Spinal cord (tissue), 10 donors: ENCODE data around the gene ORAI1. TPM values are rescaled to one million over a fixed set of nuclear protein-coding genes. Genes with fewer than 3 reads are reported as not detected.

Source experiments
- DNase-seq, 6 donors: peaks; one replicate each; pipeline versions ENCODE4 v3.0.0 to v3.0.0-alpha.2; 2013 to 2015; ENCODE audit warnings: low spot score in 6 of 6, low read depth in 4 of 6
- H3K27ac ChIP-seq: one replicate; pipeline ENCODE4 v1.5.1; 2013; ENCODE audit warnings: low read depth, low read length, control low read depth
- H3K27me3 ChIP-seq: one replicate; pipeline ENCODE4 v1.6.1; 2013; ENCODE audit warnings: low read length; ENCODE audit not compliant: control insufficient read depth, insufficient read depth
- H3K36me3 ChIP-seq: one replicate; pipeline ENCODE4 v1.6.1; 2013; ENCODE audit warnings: low read length; ENCODE audit not compliant: control insufficient read depth, insufficient read depth
- H3K4me1 ChIP-seq: one replicate; pipeline ENCODE4 v1.6.1; 2013; ENCODE audit warnings: low read length; ENCODE audit not compliant: control insufficient read depth, insufficient read depth
- H3K4me3 ChIP-seq: one replicate; pipeline ENCODE4 v1.5.1; 2013; ENCODE audit warnings: low read depth, low read length, control low read depth
- H3K9me3 ChIP-seq: one replicate; pipeline ENCODE4 v1.6.1; 2013; ENCODE audit warnings: low read length; ENCODE audit not compliant: control insufficient read depth, insufficient read depth
- WGBS: methylation state at CpG from one replicate; pipeline ENCODE4 v1.1.5; 2013; ENCODE audit warnings: missing lambda C conversion rate; ENCODE audit not compliant: insufficient coverage; 5-methylcytosine and 5-hydroxymethylcytosine counted together
- polyA plus RNA-seq, 2 donors: library from polyadenylated mRNA; unstranded; fragments of 120-200 nt; gene quantifications; one replicate each; pipeline ENCODE4 v1.2.1, GENCODE V29; 2013; ENCODE audit not compliant: insufficient read length in 2 of 2
- total RNA-seq, 2 donors: library from RNA; depleted of rRNA in 1 of 2; stranded (reverse); fragments of 120-200 nt in 1 of 2; fragments of >200 nt in 1 of 2; gene quantifications; one replicate each; pipeline versions ENCODE4 v1.2.3 to v1.2.4, GENCODE V29; 2013 to 2014
- donor health status: healthy.

Gene ORAI1
- total and polyA plus RNA-seq, 4 donors: 3.0 to 14.3 (median 10.5) TPM

DNA sequence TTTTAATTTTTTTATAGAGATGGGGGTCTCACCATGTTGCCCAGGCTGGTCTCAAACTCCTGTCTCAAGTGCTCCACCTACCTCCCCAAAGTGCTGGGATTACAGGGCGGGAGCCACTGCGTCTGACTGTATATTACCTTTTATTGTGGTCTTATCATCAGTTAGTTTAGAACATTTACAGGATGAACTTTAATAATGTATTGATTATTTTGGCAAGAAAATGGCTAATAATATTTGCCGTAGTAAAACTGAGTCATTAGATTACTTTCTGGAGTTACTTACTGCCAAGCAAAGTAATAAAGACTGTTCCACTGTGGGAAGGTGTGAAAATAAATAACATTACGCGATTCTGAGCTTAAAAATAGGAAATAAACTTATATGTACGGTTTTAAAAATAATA is 23.6 kb upstream of the ORAI1 start:
- no peaks in the 10 kb centered on the region for H3K9me3 ChIP-seq
- WGBS: 100% methylated on average over 3 of the region's 6 CpGs

GRCh38 chr12:121603581-121603980 is 22.7 kb upstream of the ORAI1 start:
- no peak overlapping the region for H3K4me3 ChIP-seq
- H3K4me1 ChIP-seq: no peaks in the 10 kb centered on the region
- H3K9me3 ChIP-seq: no peaks in the 10 kb centered on the region
- no peaks in the 10 kb centered on the region for H3K27me3 ChIP-seq
- H3K27ac ChIP-seq: no peak overlapping the region
- H3K36me3 ChIP-seq: no peaks in the 10 kb centered on the region
- 97% methylated on average over 6 of the region's 6 CpGs for WGBS
- DNase-seq: no peak

More for the DNA sequence above, 23.6 kb upstream of the ORAI1 start:
- H3K36me3 ChIP-seq: no peaks in the 10 kb centered on the region
- no peaks in the 10 kb centered on the region for H3K4me1 ChIP-seq
- DNase-seq: no peak
- no peak overlapping the region for H3K27ac ChIP-seq
- H3K27me3 ChIP-seq: no peaks in the 10 kb centered on the region
- H3K4me3 ChIP-seq: no peak overlapping the region

DNA sequence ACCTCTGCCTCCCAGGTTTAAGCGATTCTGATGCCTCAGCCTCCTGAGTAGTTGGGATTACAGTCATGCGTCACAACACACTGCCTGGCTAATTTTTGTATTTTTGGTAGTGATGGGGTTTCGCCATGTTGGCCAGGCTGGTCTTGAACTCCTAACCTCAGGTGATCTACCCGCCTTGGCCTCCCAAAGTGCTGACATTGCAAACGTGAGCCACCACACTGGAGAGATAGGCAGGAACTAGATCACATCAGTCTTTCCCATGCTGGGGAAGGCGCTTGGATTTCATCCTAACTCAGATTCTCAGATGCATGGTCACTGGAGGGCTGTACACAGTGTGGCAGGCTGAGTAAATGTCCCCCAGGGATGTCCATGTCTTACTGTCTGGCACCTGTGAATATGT is 18.0 kb upstream of the ORAI1 start:
- DNase-seq: no peak
- 91% methylated on average over 5 of the region's 6 CpGs for WGBS
- Histone ChIP-seq H3K4me1 (peaks cover 23% of the 10 kb centered on the region), H3K27me3 (no peaks in the 10 kb centered on the region), H3K4me3 (no peak overlapping the region), H3K27ac (no peak overlapping the region), H3K36me3 (no peaks in the 10 kb centered on the region), H3K9me3 (no peaks in the 10 kb centered on the region)

- WGBS: 34% methylated on average over 6 of the region's 11 CpGs
- H3K9me3 ChIP-seq: no peaks in the 10 kb centered on the region
- DNase-seq: peak in 2 of 6 donors; percentile 30 to 64
- no peak overlapping the region for H3K4me3 ChIP-seq
- H3K36me3 ChIP-seq: no peaks in the 10 kb centered on the region
- H3K4me1 ChIP-seq: peaks cover 23% of the 10 kb centered on the region
- H3K27ac ChIP-seq: peak overlapping the region; percentile 36
- H3K27me3 ChIP-seq: no peaks in the 10 kb centered on the region
Observed at GRCh38 chr12:121610239-121611149, 15.8 kb upstream of the ORAI1 start.

- H3K27ac ChIP-seq: no peak overlapping the region
- no peaks in the 10 kb centered on the region for H3K36me3 ChIP-seq
- no peaks in the 10 kb centered on the region for H3K9me3 ChIP-seq
- no peak for DNase-seq
- H3K4me1 ChIP-seq: peaks cover 23% of the 10 kb centered on the region
- WGBS: 86% methylated on average over 2 of the region's 2 CpGs
- no peak overlapping the region for H3K4me3 ChIP-seq
- no peaks in the 10 kb centered on the region for H3K27me3 ChIP-seq
Observed at GRCh38 chr12:121611306-121611705, 15.0 kb upstream of the ORAI1 start.

GRCh38 chr12:121613462-121613861 is 12.9 kb upstream of the ORAI1 start:
- H3K36me3 ChIP-seq: no peaks in the 10 kb centered on the region
- 97% methylated on average over 5 of the region's 7 CpGs for WGBS
- no peaks in the 10 kb centered on the region for H3K27me3 ChIP-seq
- no peak overlapping the region for H3K4me3 ChIP-seq
- no peak for DNase-seq
- no peak overlapping the region for H3K27ac ChIP-seq
- H3K4me1 ChIP-seq: peaks cover 23% of the 10 kb centered on the region
- no peaks in the 10 kb centered on the region for H3K9me3 ChIP-seq

DNA sequence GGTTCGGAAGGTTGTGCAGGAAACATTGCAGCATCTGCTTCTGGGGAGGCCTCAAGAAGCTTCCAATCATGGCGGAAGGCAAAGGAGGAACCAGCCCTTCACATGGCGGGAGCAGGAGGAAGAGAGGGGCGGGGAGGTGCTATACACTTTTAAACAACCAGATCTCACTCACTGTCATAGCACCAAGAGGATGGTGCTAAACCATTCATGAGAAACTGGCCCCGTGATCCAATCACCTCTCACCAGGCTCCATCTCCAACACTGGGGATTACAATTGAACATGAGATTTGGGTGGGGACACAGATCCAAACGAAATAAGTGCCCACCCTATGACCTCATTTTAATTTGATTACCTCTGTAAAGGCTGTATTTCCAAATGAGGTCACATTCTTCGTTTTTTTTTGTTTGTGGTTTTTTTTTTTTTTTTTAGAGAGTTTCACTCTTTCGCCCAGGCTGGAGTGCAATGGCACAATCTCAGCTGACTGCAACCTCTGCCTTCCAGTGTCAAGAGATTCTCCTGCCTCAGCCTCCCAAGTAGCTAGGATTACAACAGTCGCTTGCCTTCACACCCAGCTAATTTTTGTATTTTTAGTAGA is 11.4 kb upstream of the ORAI1 start:
- no peak for DNase-seq
- no peak overlapping the region for H3K27ac ChIP-seq
- WGBS: 70% methylated on average over 1 of the region's 9 CpGs
- H3K27me3 ChIP-seq: no peaks in the 10 kb centered on the region
- H3K36me3 ChIP-seq: no peaks in the 10 kb centered on the region
- peaks cover 21% of the 10 kb centered on the region for H3K4me1 ChIP-seq
- no peaks in the 10 kb centered on the region for H3K9me3 ChIP-seq
- H3K4me3 ChIP-seq: no peak overlapping the region

DNA sequence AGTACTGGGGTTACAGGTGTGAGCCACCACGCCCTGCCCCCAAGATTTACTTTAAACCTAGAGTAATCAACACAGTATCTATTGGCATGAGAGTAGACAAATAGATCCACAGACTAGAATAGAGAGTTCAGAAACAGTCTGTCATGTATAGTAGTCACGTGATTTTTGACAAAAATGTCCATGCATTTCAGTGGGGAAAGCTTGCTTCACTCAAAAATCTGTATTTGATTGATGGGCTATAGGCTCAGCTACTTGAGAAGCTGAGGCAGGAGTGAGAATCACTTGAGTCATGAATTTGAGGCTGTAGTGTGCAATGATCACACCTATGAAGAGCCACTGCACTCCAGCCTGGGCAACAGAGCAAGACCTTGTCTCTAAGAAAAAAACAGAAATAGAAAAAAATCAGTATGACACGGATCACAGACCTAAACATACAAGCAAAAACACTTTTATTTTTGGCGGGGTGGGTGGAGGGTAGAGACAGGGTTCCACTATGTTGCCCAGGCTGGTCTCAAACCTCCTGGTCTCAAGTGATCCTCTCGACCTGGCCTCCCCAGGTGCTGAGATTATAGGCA is 7.6 kb upstream of the ORAI1 start:
- H3K4me1 ChIP-seq: peaks cover 4% of the 10 kb centered on the region

GRCh38 chr12:121620333-121620891 is 5.9 kb upstream of the ORAI1 start:
- no peak overlapping the region for H3K27ac ChIP-seq
- DNase-seq: no peak
- no peaks in the 10 kb centered on the region for H3K27me3 ChIP-seq
- 62% methylated on average over 6 of the region's 8 CpGs for WGBS
- no peak overlapping the region for H3K4me3 ChIP-seq
- H3K9me3 ChIP-seq: no peaks in the 10 kb centered on the region
- H3K36me3 ChIP-seq: no peaks in the 10 kb centered on the region
- H3K4me1 ChIP-seq: peaks cover 10% of the 10 kb centered on the region

More for the DNA sequence above, 7.6 kb upstream of the ORAI1 start:
- WGBS: 90% methylated on average over 2 of the region's 5 CpGs
- H3K9me3 ChIP-seq: no peaks in the 10 kb centered on the region
- H3K27me3 ChIP-seq: no peaks in the 10 kb centered on the region
- no peak for DNase-seq
- no peak overlapping the region for H3K27ac ChIP-seq
- H3K4me3 ChIP-seq: no peak overlapping the region
- no peaks in the 10 kb centered on the region for H3K36me3 ChIP-seq
